ENCODE measurements around the gene EPN1. TPM values are rescaled to one million over a fixed set of nuclear protein-coding genes. Genes with fewer than 3 reads are reported as not detected.
A peak's percentile ranks its signal among the peaks of the same experiment; 100 is the strongest.

Gene EPN1
- total and polyA plus RNA-seq, 9 of the 15 experiments (the other 6 are each of a cell fraction or from before 2014, with no cell fraction given) = 0.08 to 138 (median 12.7) TPM

GRCh38 chr19:55643003-55643886 is 31.8 kb upstream of the EPN1 start, which contains the start of gene ZNF581 (continued):
- TF ChIP-seq CTCFL (IDR thresholded peaks at IDR 0.05; ENCODE audit: borderline replicate concordance, insufficient read depth, low read depth, low read length, poor library complexity, severe bottlenecking) (no peak), ZNF408 (CRISPR knock-in tag; IDR thresholded peaks at IDR 0.05; ENCODE audit: low read depth) (no peak), CBX5 (IDR thresholded peaks at IDR 0.05; ENCODE audit: borderline replicate concordance, low read depth) (0 out of 2 replicates have a peak, but pooled peaks have one; percentile 10), ADNP (tag; IDR thresholded peaks at IDR 0.05) (no peak), MAFK (IDR thresholded peaks at IDR 0.05; ENCODE audit: low read length) (no peak), SP1 (CRISPR knock-in tag; IDR thresholded peaks at IDR 0.05) (peak; percentile 84), GATAD2B (IDR thresholded peaks at IDR 0.05; ENCODE audit: borderline replicate concordance) (no peak), MXI1 (IDR thresholded peaks at IDR 0.05; ENCODE audit: low read depth, low read length) (peak; percentile 56; the same call in 1 of the 2 replicates), HDAC8 (tag; IDR thresholded peaks at IDR 0.05) (no peak), JUNB (CRISPR knock-in tag; conservative IDR thresholded peaks at IDR 0.05) (no peak), SPI1 (IDR thresholded peaks at IDR 0.05; ENCODE audit: borderline replicate concordance, low read depth, low read length) (no peak), POLR2AphosphoS5 (IDR thresholded peaks at IDR 0.05; ENCODE audit: control insufficient read depth, insufficient read depth, low read depth, low read length) (peak; percentile 57), XRCC5 (IDR thresholded peaks at IDR 0.05; ENCODE audit: low read depth, low read length) (peak; percentile 94; the same call in 1 of the 2 replicates), ZNF263 (CRISPR knock-in tag; IDR thresholded peaks at IDR 0.05; ENCODE audit: borderline replicate concordance) (no peak), TSHZ1 (CRISPR knock-in tag; IDR thresholded peaks at IDR 0.05) (no peak), SIN3B (IDR thresholded peaks at IDR 0.05; ENCODE audit: low read depth) (peak; percentile 94), TARDBP (IDR thresholded peaks at IDR 0.05) (0 out of 2 replicates have a peak, but pooled peaks have one; percentile 29), LEF1 (IDR thresholded peaks at IDR 0.05) (no peak), ZNF589 (CRISPR knock-in tag; IDR thresholded peaks at IDR 0.05; ENCODE audit: low read depth) (no peak), TSC22D4 (tag; IDR thresholded peaks at IDR 0.05) (no peak)
- TF ChIP-seq, protein P1, sequence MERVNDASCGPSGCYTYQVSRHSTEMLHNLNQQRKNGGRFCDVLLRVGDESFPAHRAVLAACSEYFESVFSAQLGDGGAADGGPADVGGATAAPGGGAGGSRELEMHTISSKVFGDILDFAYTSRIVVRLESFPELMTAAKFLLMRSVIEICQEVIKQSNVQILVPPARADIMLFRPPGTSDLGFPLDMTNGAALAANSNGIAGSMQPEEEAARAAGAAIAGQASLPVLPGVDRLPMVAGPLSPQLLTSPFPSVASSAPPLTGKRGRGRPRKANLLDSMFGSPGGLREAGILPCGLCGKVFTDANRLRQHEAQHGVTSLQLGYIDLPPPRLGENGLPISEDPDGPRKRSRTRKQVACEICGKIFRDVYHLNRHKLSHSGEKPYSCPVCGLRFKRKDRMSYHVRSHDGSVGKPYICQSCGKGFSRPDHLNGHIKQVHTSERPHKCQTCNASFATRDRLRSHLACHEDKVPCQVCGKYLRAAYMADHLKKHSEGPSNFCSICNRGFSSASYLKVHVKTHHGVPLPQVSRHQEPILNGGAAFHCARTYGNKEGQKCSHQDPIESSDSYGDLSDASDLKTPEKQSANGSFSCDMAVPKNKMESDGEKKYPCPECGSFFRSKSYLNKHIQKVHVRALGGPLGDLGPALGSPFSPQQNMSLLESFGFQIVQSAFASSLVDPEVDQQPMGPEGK (CRISPR knock-in tag; IDR thresholded peaks at IDR 0.05; ENCODE audit: borderline replicate concordance) = no peak
